HL-60 (cell line): Measurements from ENCODE around the gene NFIL3.

ENCODE experiments used
- POLR2AphosphoS5 ChIP-seq: IDR thresholded peaks from 2 replicates; pipeline ENCODE4 v1.6.1; 2012; ENCODE audit warnings: low read depth
- TF ChIP-seq, protein P1 (sequence below): IDR thresholded peaks from one replicate; pipeline ENCODE4 v1.5.1; 2011; ENCODE audit warnings: low read length, control low read depth, inconsistent platforms; ENCODE audit not compliant: insufficient read depth

DNA sequence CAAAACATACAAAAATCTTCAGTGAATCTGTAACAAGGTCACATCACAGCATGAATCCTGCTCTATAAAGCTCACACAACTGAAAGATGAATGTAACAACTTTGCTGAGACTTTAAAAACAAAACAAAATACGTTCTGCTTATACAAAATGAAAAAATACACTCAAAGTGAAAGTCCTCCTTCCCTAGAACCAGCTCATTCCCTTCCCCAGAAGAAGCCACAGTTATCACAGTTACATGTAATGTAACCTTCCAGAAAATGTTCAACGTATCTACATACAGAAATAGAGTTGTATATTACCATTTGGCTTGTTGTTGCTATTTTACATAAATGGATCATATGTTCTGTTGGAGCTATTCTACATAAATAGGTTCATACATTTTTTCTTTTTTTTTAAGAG, 64.5 kb downstream of the NFIL3 start:
- TF ChIP-seq, protein P1, sequence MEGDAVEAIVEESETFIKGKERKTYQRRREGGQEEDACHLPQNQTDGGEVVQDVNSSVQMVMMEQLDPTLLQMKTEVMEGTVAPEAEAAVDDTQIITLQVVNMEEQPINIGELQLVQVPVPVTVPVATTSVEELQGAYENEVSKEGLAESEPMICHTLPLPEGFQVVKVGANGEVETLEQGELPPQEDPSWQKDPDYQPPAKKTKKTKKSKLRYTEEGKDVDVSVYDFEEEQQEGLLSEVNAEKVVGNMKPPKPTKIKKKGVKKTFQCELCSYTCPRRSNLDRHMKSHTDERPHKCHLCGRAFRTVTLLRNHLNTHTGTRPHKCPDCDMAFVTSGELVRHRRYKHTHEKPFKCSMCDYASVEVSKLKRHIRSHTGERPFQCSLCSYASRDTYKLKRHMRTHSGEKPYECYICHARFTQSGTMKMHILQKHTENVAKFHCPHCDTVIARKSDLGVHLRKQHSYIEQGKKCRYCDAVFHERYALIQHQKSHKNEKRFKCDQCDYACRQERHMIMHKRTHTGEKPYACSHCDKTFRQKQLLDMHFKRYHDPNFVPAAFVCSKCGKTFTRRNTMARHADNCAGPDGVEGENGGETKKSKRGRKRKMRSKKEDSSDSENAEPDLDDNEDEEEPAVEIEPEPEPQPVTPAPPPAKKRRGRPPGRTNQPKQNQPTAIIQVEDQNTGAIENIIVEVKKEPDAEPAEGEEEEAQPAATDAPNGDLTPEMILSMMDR: no peak
- TF ChIP-seq POLR2AphosphoS5: no peak
